HAP-1 (cell line): ENCODE data around the gene WNT9A.
"Not testable (repeated sequence)": the region's sequence is repeated elsewhere in the genome, so short reads cannot be mapped to it uniquely, and the experiment has no call there.

Experiments
- DNase-seq, 2 experiments: peaks; one replicate each; pipeline ENCODE4 v3.0.0-alpha.2; 2016 to 2020; ENCODE audit warnings: low spot score in 2 of 2
- H3K27me3 ChIP-seq: fragments of 250-450 bp; sonication (Bioruptor Pico); 2 replicates; pipeline ENCODE4 v1.5.1; 2020; ENCODE audit warnings: low read depth, mild to moderate bottlenecking, moderate library complexity
- H3K36me3 ChIP-seq: fragments of 250-450 bp; sonication (Bioruptor Pico); replicated peaks from 2 replicates; pipeline ENCODE4 v1.5.1; 2020; ENCODE audit warnings: mild to moderate bottlenecking
- H3K4me1 ChIP-seq: fragments of 250-450 bp; sonication (Bioruptor Pico); 2 replicates; pipeline ENCODE4 v1.5.1; 2020; ENCODE audit warnings: mild to moderate bottlenecking
- H3K4me3 ChIP-seq: fragments of 250-450 bp; sonication (Bioruptor Pico); 2 replicates; pipeline ENCODE4 v1.5.1; 2020; ENCODE audit warnings: mild to moderate bottlenecking, moderate library complexity
- H3K9me3 ChIP-seq: fragments of 250-450 bp; sonication (Bioruptor Pico); 2 replicates; pipeline ENCODE4 v1.5.1; 2020; ENCODE audit warnings: mild to moderate bottlenecking, moderate library complexity
- in situ Hi-C: fragments of 300-500 bp; cut with MboI; formaldehyde crosslinking; loops from 3 replicates; pipeline ENCODE4 v1.14.3; 2020; ENCODE audit warnings: low sequenced_read_pairs, inconsistent platforms, mixed read lengths

WNT9A gene

DNA sequence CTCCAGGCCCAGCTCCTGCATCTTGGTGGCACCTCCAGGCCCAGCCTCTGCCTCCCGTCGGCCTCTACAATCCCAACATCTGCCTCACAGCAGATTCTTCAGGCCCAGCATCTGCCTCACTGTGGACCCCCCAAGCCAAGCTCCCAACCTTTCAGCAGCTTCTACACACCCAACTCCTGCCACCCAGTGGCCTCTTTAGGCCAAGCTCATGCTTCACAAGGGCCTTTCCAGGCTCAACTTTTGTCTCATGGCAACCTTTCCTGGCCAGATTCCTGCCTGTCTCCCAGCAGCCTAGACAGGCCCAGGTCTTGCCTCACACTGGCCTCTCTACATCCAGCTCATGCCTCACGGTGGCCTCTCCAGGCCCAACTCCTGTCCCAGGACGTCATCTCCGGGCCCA is 20.1 kb upstream of the WNT9A start:
- H3K36me3 ChIP-seq, H3K4me1 ChIP-seq, H3K27me3 ChIP-seq, H3K9me3 ChIP-seq, H3K4me3 ChIP-seq, in situ Hi-C loops, DNase-seq: not testable (repeated sequence)

DNA sequence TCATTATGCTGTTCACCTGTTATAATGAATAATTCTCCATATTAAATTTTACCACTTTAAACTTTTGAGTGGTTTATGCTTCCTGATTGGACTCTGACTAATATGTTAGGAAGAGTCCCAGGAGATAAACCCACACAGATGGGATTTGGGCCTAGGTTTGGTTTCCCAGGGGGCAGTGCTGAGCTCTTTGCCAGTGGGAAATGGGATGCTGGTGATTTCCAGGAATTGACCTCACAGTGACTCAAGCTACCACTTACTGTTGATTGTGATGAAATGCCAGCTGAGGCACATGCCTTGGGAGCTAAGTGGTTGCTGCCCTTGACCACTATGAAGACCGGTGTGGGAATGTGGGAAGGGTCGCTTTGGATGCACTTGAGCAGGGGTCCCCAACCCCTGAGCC is 19.0 kb upstream of the WNT9A start:
- H3K4me1 ChIP-seq, in situ Hi-C loops, H3K4me3 ChIP-seq, H3K36me3 ChIP-seq, H3K27me3 ChIP-seq, DNase-seq, H3K9me3 ChIP-seq: not testable (repeated sequence)

- Histone ChIP-seq H3K4me3 (no peak overlapping the region), H3K4me1 (no peaks in the 10 kb centered on the region), H3K9me3 (no peaks in the 10 kb centered on the region), H3K36me3 (no peaks in the 10 kb centered on the region), H3K27me3 (no peaks in the 10 kb centered on the region; the same call in 1 of the 2 replicates)
- in situ Hi-C loops: no loop called here
- DNase-seq: no peak
Observed at GRCh38 chr1:227961651-227962466, 14.1 kb upstream of the WNT9A start.

DNA sequence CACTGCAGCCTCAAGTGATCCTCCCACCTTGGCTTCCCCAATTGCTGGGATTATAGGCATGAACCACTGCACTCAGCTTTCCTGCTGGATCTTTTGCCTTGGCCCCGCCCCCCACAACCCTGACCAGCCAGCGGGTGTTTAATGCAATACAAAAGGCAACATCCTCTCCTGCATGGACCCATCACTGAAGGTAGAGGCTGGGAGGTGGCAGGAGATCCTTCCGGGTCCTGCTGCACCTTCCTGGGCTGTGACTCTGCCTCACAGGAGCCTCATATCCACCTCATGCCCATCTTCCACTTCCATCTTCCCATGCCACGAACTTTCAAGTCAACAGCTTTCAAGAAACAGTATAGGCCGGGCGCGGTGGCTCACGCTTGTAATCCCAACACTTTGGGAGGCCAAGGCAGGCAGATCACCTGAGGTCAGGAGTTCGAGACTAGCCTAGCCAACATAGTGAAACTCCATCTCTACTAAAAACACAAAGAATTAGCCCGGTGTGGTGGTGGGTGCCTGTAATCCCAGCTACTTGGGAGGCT is 11.7 kb upstream of the WNT9A start:
- Histone ChIP-seq H3K27me3 (no peaks in the 10 kb centered on the region; the same call in 1 of the 2 replicates), H3K36me3 (no peaks in the 10 kb centered on the region), H3K4me1 (no peaks in the 10 kb centered on the region), H3K9me3 (no peaks in the 10 kb centered on the region), H3K4me3 (no peak overlapping the region)
- no peak for DNase-seq
- in situ Hi-C loops: no loop called here

DNA sequence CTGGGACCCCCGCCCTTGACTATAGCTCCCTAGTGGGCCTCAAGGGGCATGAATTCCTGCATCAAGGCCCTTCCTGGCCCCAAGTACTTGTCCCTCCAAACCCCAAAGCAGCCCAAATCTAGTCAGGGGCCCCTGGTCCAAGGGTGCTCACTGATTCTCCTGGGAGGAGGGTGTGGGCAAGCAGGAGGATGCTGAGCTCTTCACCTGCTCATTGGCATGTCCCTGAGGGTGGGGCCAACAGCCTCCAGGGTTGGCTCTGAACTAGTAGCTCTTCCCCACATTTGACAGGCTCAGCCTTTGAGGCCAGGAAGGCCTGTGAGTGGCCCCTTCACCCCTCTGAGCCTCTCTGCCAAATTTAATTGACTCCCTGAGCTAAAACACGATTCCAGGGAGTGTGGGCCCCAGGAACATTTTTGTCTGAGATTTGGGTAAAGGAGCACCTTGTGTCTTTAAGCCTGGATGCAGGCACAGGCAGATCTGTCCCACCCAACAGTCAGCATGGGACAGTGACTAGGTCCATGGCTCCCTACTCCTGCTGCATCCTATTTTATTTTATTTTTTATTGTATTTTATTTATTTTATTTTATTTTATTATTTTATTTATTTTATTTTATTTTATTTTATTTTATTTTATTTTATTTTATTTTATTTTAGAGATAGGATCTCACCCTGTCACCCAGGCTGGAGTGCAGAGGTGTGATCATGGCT is 11.0 kb upstream of the WNT9A start:
- H3K4me3 ChIP-seq: no peak overlapping the region
- in situ Hi-C loops: no loop called here
- no peaks in the 10 kb centered on the region for H3K9me3 ChIP-seq
- DNase-seq: no peak
- H3K4me1 ChIP-seq: no peaks in the 10 kb centered on the region
- H3K27me3 ChIP-seq: no peaks in the 10 kb centered on the region; the same call in 1 of the 2 replicates
- H3K36me3 ChIP-seq: no peaks in the 10 kb centered on the region

- no peaks in the 10 kb centered on the region for H3K36me3 ChIP-seq
- H3K27me3 ChIP-seq: no peaks in the 10 kb centered on the region
- no peak for DNase-seq
- no peaks in the 10 kb centered on the region for H3K9me3 ChIP-seq
- H3K4me1 ChIP-seq: no peaks in the 10 kb centered on the region
- in situ Hi-C loops: no loop called here
- no peak overlapping the region for H3K4me3 ChIP-seq
Observed at GRCh38 chr1:227955808-227956207, 8.1 kb upstream of the WNT9A start.

GRCh38 chr1:227954163-227954850 is 6.6 kb upstream of the WNT9A start:
- DNase-seq: no peak
- H3K9me3 ChIP-seq: no peaks in the 10 kb centered on the region
- H3K4me1 ChIP-seq: no peaks in the 10 kb centered on the region
- H3K4me3 ChIP-seq: no peak overlapping the region
- in situ Hi-C loops: no loop called here
- no peaks in the 10 kb centered on the region for H3K27me3 ChIP-seq
- H3K36me3 ChIP-seq: no peaks in the 10 kb centered on the region

GRCh38 chr1:227953022-227953412 is 5.3 kb upstream of the WNT9A start:
- no peaks in the 10 kb centered on the region for H3K4me1 ChIP-seq
- no peaks in the 10 kb centered on the region for H3K27me3 ChIP-seq
- in situ Hi-C loops: no loop called here
- H3K36me3 ChIP-seq: no peaks in the 10 kb centered on the region
- no peak overlapping the region for H3K4me3 ChIP-seq
- no peaks in the 10 kb centered on the region for H3K9me3 ChIP-seq
- no peak for DNase-seq

DNA sequence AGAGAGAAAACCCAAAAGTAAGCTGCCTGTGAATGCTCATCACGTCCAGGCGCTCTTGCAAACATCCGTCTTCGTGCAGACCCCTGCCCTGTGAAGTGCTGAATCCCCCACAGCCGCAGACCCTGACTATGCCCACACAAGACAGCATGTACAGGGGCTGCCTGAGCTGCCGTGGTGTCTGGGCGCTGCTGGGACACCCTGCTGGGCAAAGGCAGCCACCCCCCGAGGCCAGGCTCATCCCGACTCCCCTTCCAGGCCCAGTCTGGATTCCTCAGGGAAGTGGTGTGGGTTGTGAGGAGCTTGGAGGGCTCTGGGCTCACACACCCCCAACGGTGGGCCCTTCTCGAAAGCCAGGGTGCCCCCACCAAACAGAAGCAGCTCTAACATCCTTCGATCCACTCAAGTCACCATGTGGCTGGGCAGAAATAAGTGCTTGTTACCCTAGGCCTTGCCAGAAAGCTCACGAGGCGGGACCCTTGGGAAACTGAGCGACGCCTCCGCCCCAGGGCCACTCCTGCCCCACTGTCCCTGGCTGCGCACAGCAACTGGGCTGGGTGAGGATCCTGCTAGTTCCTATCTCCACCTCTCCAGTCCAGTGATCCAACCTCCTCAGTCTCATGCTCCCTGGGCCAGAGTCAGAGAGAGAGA is 4.8 kb upstream of the WNT9A start:
- in situ Hi-C loops: no loop called here
- Histone ChIP-seq H3K9me3 (no peaks in the 10 kb centered on the region), H3K36me3 (no peaks in the 10 kb centered on the region), H3K4me1 (no peaks in the 10 kb centered on the region), H3K4me3 (no peak overlapping the region), H3K27me3 (no peaks in the 10 kb centered on the region)
- DNase-seq: no peak

DNA sequence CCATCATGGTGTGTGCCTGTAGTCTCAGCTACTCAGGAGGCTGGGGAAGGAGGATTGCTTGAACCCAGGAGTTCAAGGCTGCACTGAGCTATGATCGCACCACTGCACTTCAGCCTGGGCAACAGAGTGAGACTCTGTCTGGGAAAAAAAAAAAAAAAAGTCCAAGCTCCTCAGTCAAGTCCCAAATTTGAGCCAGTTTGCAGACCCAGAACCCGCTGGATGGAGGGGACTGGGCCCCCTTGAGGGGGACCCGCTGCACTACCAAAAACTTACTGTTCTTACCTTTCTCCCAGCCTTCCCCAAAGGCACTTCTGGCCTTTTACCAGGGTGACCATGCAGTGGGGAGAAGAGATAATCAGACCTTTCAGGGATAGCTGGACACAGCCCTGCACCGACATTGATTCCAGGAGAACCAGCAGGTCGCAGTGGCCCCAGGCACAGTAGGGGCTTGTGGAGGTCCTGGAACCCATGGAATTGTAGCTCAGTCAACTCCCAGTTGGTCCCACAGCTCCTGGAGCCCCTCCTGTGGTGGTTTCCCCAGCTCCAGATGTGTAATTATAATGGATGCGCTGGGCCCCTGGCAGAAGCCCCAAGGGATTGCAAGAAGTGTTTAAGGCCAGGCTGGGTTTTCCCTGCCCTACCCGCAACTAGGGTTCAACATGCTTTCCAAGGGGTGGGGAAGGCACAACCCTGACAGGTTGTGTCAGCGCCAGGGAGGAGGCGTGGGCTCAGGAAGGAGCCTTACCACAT is 4.1 kb upstream of the WNT9A start:
- in situ Hi-C loops: no loop called here
- no peaks in the 10 kb centered on the region for H3K9me3 ChIP-seq
- no peak overlapping the region for H3K4me3 ChIP-seq
- no peaks in the 10 kb centered on the region for H3K36me3 ChIP-seq
- no peaks in the 10 kb centered on the region for H3K27me3 ChIP-seq
- H3K4me1 ChIP-seq: no peaks in the 10 kb centered on the region
- DNase-seq: no peak

GRCh38 chr1:227950735-227951346 is 3.1 kb upstream of the WNT9A start:
- in situ Hi-C loops: no loop called here
- H3K36me3 ChIP-seq: no peaks in the 10 kb centered on the region
- DNase-seq: no peak
- H3K4me3 ChIP-seq: no peak overlapping the region
- H3K4me1 ChIP-seq: no peaks in the 10 kb centered on the region
- no peaks in the 10 kb centered on the region for H3K27me3 ChIP-seq
- H3K9me3 ChIP-seq: no peaks in the 10 kb centered on the region

DNA sequence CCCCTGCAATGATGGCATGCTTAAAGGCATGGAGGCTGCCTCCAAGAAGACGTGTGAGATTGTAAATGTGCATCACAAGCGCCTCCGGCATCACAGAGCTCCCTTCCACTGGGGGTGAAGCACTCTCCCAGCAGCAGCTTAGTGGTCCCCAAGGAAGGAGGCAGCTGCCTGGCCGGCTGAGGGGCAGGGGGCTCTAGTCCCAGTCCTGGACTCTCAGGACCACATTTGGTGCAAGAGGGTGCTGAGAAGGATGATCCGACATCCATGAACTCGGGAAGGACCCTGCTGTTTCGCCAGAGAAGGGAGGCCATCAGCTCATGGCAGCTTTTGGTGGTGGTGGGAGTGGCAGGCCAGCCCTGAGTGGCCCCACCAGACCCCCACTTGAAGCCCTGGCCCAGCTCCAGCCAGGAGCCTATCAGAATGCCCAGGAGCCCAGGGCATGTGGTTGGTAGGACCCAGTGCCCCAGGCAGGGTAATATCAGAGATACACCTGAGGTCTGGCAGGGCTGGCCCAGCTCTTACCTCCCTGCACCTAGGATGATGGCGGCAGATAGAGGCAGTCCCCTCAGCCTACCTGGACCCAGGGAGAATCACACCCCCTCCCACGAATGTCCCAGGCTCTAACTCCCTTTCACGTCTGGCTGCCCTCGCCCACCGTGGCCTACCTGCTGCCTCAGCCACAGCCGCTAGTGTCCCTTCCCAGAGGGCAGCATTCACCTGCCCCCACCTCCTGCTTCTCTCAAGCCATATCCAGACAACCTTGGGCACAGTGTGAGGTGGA is 2.4 kb upstream of the WNT9A start:
- in situ Hi-C loops: no loop called here
- Histone ChIP-seq H3K4me3 (no peak overlapping the region), H3K4me1 (no peaks in the 10 kb centered on the region), H3K27me3 (no peaks in the 10 kb centered on the region), H3K9me3 (no peaks in the 10 kb centered on the region), H3K36me3 (no peaks in the 10 kb centered on the region)
- no peak for DNase-seq
